ENCODE measurements around the gene CGB3.
"Not testable (repeated sequence)": the region's sequence is repeated elsewhere in the genome, so short reads cannot be mapped to it uniquely, and the experiment has no call there.

The CGB3 gene

DNA sequence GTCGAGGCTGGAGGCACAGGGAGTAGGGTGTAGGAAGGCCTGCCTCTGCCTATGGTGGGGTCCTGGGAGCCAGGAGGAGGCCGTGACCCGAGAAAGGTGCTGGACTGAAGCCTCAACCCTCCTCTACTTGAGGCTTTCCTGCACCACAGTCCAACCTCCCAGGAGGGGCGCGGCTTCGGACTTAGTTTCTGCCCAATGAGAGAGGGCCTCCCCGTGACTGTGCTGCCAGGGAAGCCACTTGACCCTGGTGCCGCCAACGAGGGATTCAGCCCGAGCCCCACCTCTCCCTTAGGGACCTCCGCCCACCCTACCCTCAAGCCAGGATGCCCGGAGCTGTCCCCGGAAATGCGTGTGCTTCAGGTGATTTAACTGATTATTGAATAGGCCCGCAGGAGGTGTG, at the start of gene CGB3:
TSS of gene CGB3 (minus strand) at position 101 of the 400 bp plus-strand sequence. CDS start 362 bp downstream, outside the sequence.
- DNase-seq (ENCODE audit: low spot score): not testable (repeated sequence)

GRCh38 chr19:49071860-49072547, 47.9 kb upstream of the CGB3 start:
- no peak for DNase-seq (ENCODE audit: low spot score)

DNA sequence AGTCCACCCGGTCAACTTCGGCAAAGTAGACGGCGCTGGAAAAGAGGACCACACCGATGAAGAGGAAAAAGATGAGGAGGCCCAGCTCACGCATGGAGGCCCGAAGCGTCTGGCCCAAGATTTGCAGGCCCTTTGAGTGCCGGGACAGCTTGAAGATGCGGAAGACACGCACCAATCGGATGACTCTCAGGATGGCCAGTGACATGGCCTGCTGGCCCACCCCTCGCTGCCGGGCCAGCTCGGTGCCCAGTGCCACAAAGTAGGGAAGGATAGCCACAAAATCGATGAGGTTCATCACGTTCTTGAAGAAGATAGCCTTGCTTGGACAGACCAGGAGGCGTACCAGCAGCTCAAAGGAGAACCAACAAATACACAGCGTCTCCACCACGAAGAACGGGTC, 46.3 kb upstream of the CGB3 start:
- DNase-seq (ENCODE audit: low spot score): no peak

DNA sequence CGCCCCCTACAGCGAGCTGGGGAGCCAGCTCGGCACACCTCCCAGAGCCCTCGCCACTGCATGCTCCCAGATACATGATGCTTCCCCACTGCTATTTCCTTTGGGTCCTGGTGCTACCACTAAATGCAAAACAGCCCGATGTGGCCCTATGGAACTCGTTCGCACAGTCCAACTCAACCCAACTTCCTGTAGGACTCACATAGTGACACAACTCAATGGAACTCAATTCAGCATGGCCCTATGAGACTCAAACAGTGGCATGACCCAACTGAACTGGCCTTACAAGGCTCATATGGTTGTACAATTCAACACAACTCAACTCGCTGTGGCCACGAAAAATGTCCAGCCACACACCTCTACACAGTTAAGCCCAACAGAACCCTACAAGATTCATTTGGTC, 44.9 kb upstream of the CGB3 start:
- DNase-seq (ENCODE audit: low spot score): no peak

GRCh38 chr19:49067554-49067953, 43.4 kb upstream of the CGB3 start:
- DNase-seq (ENCODE audit: low spot score): no peak

DNA sequence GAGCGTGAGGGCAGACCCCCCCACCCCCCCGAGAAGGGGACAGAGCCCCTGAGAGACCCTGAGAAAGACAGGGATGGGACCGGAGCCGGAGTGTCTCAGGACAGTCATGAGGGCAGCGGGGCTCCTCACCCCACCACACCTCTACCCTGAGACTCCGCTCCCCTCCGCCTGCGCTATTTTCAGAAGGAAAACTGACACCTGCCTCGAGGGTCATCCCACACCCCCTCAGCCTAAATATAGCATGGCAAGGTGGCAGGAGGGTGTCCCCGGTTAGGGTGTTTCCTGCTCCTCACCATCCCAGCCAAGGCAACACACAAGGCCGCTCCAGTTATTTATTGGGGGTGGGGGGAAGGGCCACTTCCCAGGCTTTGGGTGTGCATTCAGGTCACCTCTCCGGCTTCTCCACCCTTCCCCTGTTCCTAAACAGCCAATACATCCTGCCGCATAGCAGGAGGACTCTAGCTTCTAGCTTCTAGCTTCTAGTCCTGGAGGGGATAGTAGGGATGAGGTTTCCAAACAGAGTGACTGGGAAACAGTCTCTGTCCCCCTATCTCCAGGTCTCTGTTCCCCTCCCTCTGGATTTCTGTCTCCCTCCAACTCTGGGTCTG, 41.9 kb upstream of the CGB3 start:
- DNase-seq (ENCODE audit: low spot score): no peak

GRCh38 chr19:49064768-49065611, 40.9 kb upstream of the CGB3 start, which contains the start of gene NTF4:
NTF4 (minus strand) TSS chr19:49064818; CDS start chr19:49061997, 2,821 bp downstream.
- DNase-seq (ENCODE audit: low spot score): no peak

DNA sequence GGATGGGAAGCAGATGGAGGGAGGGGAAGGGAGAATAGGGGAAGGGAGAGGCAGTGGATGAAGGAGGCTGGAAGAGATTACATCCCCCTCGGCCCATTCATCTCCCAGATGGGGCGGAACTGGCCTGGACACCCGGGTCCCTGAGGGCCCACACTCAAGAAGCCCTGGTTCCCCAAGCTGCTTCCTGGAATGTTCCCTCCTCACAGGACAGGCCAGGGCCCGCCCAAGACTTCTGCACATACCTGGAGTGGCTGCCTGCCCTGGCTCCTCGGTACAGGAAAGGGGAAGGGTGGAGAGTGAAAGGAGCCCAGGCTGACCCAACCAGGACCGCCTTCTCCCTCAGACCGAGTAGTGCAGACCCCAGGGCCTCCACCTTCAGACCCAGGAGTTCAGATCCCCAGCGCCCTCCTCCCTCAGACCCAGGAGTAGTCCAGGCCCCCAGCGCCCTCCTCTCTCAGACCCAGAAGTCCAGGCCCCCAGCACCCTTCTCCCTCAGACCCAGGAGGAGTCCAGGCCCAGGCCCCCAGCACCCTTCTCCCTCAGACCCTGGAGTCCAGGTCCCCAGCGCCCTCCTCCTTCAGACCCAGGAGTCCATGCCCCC, 40.0 kb upstream of the CGB3 start:
- no peak for DNase-seq (ENCODE audit: low spot score)

- DNase-seq (ENCODE audit: low spot score): no peak
Observed at GRCh38 chr19:49061445-49061844, 37.3 kb upstream of the CGB3 start.

GRCh38 chr19:49061000-49061399, 36.9 kb upstream of the CGB3 start:
- no peak for DNase-seq (ENCODE audit: low spot score)

DNA sequence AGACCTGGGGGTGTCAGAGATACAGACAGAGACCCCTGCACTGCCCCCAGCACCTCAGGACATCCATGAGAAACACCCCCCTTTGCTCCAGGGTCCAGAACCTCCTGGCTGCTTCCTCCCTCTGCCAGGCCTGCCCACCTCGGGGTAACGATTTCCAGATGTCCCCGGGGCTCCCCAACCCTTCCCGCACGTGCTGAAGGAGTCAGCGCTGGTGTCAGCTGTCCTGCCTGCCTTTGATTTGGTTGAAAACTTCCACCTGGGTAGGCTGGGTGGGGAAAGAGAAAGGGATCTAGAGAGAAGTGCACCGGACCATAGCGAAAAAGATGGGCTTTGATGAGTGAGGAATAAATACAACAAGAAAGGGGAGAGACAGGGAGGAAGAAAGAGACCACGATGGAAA, 34.9 kb upstream of the CGB3 start:
- no peak for DNase-seq (ENCODE audit: low spot score)

DNA sequence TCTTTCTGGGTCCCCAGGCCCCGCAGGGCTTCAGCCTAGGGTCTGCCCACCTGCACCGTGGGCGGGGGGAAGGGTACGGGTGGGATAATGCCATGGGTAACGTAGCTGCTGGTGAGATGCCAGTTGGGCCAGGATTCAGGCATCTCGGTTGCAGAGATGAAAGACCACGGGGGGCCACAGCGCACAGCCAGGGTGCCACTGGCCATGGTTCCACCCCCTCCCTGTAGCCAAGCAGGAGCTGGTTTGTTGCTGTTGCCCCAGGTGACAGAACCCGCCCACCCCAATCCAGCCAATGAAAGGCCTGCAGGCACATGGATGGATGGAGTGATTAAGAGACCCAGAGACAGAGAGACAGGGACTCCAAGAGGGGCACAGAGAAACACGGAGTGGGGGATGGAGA, 34.4 kb upstream of the CGB3 start:
- DNase-seq (ENCODE audit: low spot score): no peak

- DNase-seq (ENCODE audit: low spot score): no peak
Observed at GRCh38 chr19:49057636-49058234, 33.6 kb upstream of the CGB3 start, which contains the start of gene CGB7. CGB7 (minus strand) TSS chr19:49057749; CDS start chr19:49055375, 2,374 bp downstream.

- DNase-seq (ENCODE audit: low spot score): not testable (repeated sequence)
Observed at GRCh38 chr19:49056902-49057596, 32.9 kb upstream of the CGB3 start.

- peak; percentile 32 for DNase-seq (ENCODE audit: low spot score)
Observed at GRCh38 chr19:49056101-49056901, 32.2 kb upstream of the CGB3 start.

GRCh38 chr19:49050376-49051033, 26.4 kb upstream of the CGB3 start:
- not testable (repeated sequence) for DNase-seq (ENCODE audit: low spot score)

DNA sequence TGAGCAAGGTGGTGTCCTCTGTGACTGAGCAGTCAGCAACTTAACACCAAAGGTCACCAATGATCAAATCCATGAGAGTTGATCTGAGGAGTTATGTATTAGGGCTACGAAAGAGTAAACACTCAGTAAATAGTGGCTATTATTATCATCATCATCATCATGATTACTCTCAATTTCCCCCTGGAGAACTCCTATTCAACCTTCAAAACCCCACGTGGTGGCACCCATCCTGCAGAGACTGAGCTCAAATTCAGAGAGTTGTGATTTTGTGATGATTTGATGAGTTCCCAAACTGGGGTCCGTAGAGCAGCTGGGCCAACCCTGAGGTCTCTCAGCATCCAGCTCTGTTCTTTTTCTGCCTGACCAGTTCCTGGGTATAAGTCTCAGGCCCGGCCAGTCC, 25.7 kb upstream of the CGB3 start:
- not testable (repeated sequence) for DNase-seq (ENCODE audit: low spot score)

- DNase-seq (ENCODE audit: low spot score): not testable (repeated sequence)
Observed at GRCh38 chr19:49049011-49049410, 24.9 kb upstream of the CGB3 start, which contains the start of gene CGB8. CGB8 (minus strand) TSS chr19:49049111; CDS start chr19:49048739, 372 bp downstream.

DNA sequence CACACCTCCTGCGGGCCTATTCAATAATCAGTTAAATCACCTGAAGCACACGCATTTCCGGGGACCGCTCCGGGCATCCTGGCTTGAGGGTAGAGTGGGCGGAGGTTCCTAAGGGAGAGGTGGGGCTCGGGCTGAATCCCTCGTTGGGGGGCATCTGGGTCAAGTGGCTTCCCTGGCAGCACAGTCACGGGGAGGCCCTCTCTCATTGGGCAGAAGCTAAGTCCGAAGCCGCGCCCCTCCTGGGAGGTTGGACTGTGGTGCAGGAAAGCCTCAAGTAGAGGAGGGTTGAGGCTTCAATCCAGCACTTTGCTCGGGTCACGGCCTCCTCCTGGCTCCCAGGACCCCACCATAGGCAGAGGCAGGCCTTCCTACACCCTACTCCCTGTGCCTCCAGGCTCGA, 19.4 kb upstream of the CGB3 start, which contains the start of gene CGB5:
TSS of gene CGB5 (plus strand) at position 301 of the 400 bp plus-strand sequence. CDS start 362 bp downstream, outside the sequence.
- not testable (repeated sequence) for DNase-seq (ENCODE audit: low spot score)
